HTERT RPE-1 (cell line): ENCODE results near the gene COX8A.

ENCODE experiments used
- in situ Hi-C: fragments of 300-500 bp; cut with MboI; formaldehyde crosslinking; loops from 4 replicates; pipeline ENCODE4 v1.14.3; 2020; ENCODE audit warnings: low sequenced_read_pairs

Gene COX8A

GRCh38 chr11:64001484-64002420 lies 27.3 kb downstream of the COX8A start:
- in situ Hi-C loops = no loop called here

GRCh38 chr11:64003807-64004589 lies 29.6 kb downstream of the COX8A start:
- in situ Hi-C loops = no loop called here

GRCh38 chr11:64004590-64004984 lies 30.2 kb downstream of the COX8A start:
- in situ Hi-C loops = no loop called here

- in situ Hi-C loops = no loop called here
Measured at GRCh38 chr11:64005691-64006090, 31.3 kb downstream of the COX8A start.

GRCh38 chr11:64006398-64006797 lies 32.0 kb downstream of the COX8A start:
- in situ Hi-C loops = no loop called here

- in situ Hi-C loops = no loop called here
Measured at GRCh38 chr11:64007160-64007628, 32.8 kb downstream of the COX8A start.

- in situ Hi-C loops = no loop called here
Measured at GRCh38 chr11:64007629-64008282, 33.3 kb downstream of the COX8A start.

- in situ Hi-C loops = no loop called here
Measured at GRCh38 chr11:64008283-64008913, 34.0 kb downstream of the COX8A start.

GRCh38 chr11:64008914-64009633 lies 34.7 kb downstream of the COX8A start:
- in situ Hi-C loops = no loop called here

GRCh38 chr11:64009710-64010109 lies 35.3 kb downstream of the COX8A start:
- in situ Hi-C loops = no loop called here

GRCh38 chr11:64010783-64011182 lies 36.4 kb downstream of the COX8A start:
- in situ Hi-C loops = no loop called here

- in situ Hi-C loops = no loop called here
Measured at GRCh38 chr11:64011371-64011770, 37.0 kb downstream of the COX8A start.

- in situ Hi-C loops = no loop called here
Measured at GRCh38 chr11:64013141-64013896, 38.9 kb downstream of the COX8A start.

- in situ Hi-C loops = no loop called here
Measured at GRCh38 chr11:64014356-64014755, 39.9 kb downstream of the COX8A start.

- in situ Hi-C loops = no loop called here
Measured at GRCh38 chr11:64015510-64015909, 41.1 kb downstream of the COX8A start.

- in situ Hi-C loops = no loop called here
Measured at GRCh38 chr11:64015935-64016845, 41.8 kb downstream of the COX8A start.

GRCh38 chr11:64017945-64018224 lies 43.5 kb downstream of the COX8A start:
- in situ Hi-C loops = no loop called here

- in situ Hi-C loops = no loop called here
Measured at GRCh38 chr11:64018310-64018709, 43.9 kb downstream of the COX8A start.
